Esophagus muscularis mucosa (tissue), 4 donors: Measurements from ENCODE around the gene GAL3ST3. TPM values are rescaled to one million over a fixed set of nuclear protein-coding genes. Genes with fewer than 3 reads are reported as not detected.
"Not testable (repeated sequence)": the region's sequence is repeated elsewhere in the genome, so short reads cannot be mapped to it uniquely, and the experiment has no call there.

Experiments used
- DNase-seq: peaks from one replicate; pipeline ENCODE4 v3.0.0-alpha.2; 2017; ENCODE audit errors: extremely low spot score
- H3K27ac ChIP-seq, 4 donors: fragments of 200-600 bp; sonication (generic); replicated peaks in 1 of 4; 1 replicate in 3 of 4; 2 replicates in 1 of 4; pipeline ENCODE4 v1.5.1; 2016 to 2019; ENCODE audit warnings: mild to moderate bottlenecking in 1 of 4
- H3K27me3 ChIP-seq, 4 donors: fragments of 200-600 bp; sonication (generic); one replicate each; pipeline versions ENCODE4 v1.5.1 to v1.6.0; 2016 to 2019
- H3K36me3 ChIP-seq, 4 donors: fragments of 200-600 bp; sonication (generic); one replicate each; pipeline ENCODE4 v1.5.1; 2016 to 2019
- H3K4me1 ChIP-seq, 4 donors: fragments of 200-600 bp; sonication (generic); one replicate each; pipeline ENCODE4 v1.5.1; 2016 to 2019
- H3K4me3 ChIP-seq, 4 donors: fragments of 200-600 bp; sonication (generic); 1 replicate in 2 of 4; 2 replicates in 2 of 4; pipeline ENCODE4 v1.5.1; 2016 to 2019; ENCODE audit warnings: mild to moderate bottlenecking in 4 of 4, moderate library complexity in 1 of 4
- H3K9me3 ChIP-seq, 4 donors: fragments of 200-600 bp; sonication (generic); 1 replicate in 3 of 4; 2 replicates in 1 of 4; pipeline ENCODE4 v1.5.1; 2016 to 2019
- CTCF ChIP-seq, 3 experiments: fragments of 200-600 bp in 2 of 3; fragments of 450-650 bp in 1 of 3; sonication (generic) in 2 of 3; IDR thresholded peaks; one replicate each; pipeline ENCODE4 v1.5.1; 2017 to 2019; ENCODE audit warnings: antibody characterized with exemption in 3 of 3, mild to moderate bottlenecking in 2 of 3, moderate library complexity in 1 of 3
- EP300 ChIP-seq: sonication (generic); formaldehyde crosslinking; IDR thresholded peaks from one replicate; pipeline ENCODE4 v1.6.1; 2017; ENCODE audit warnings: antibody characterized with exemption
- POLR2A ChIP-seq: fragments of 450-650 bp; IDR thresholded peaks from one replicate; pipeline ENCODE4 v1.6.1; 2017; ENCODE audit warnings: antibody characterized with exemption, moderate library complexity, mild to moderate bottlenecking, low read depth
- POLR2AphosphoS5 ChIP-seq, 2 donors: sonication (generic); formaldehyde crosslinking; IDR thresholded peaks; one replicate each; pipeline ENCODE4 v1.6.1; 2017; ENCODE audit warnings: antibody characterized with exemption in 2 of 2
- WGBS: methylation state at CpG from one replicate; pipeline ENCODE4 v1.1.5; 2018; 5-methylcytosine and 5-hydroxymethylcytosine counted together
- intact Hi-C: fragments of 100-400 bp; cut with DNase I; formaldehyde crosslinking; loops from one replicate; pipeline ENCODE4 v1.15.1; 2023
- total RNA-seq, 4 donors: library from RNA; depleted of rRNA; stranded (reverse); fragments of >200 nt; gene quantifications; one replicate each; pipeline versions ENCODE4 v1.1.0 to v1.2.1, GENCODE V29; 2016

The GAL3ST3 gene
- 1 to 10 TPM in 3 of 4 donors, under 1 TPM in 1; 0.83 to 7.4 (median 3.3) TPM for total RNA-seq

GRCh38 chr11:66048547-66049323 is at the start of gene GAL3ST3:
Gene GAL3ST3, minus strand, starts transcription at chr11:66049161. Its CDS starts 3,746 bp downstream, at chr11:66045415.
- Histone ChIP-seq H3K4me1 (peaks cover 33 to 66% (median 61%) of the 10 kb centered on the region in 4 donors), H3K9me3 (no peaks in the 10 kb centered on the region), H3K4me3 (peak within 1 kb of the TSS; percentile 22 to 51 (median 44)), H3K27me3 (peaks cover 0 to 18% (median 3%) of the 10 kb centered on the region in 4 donors), H3K27ac (peak within 1 kb of the TSS; percentile 69 to 81 (median 72)), H3K36me3 (peaks cover 0 to 4% (median 2%) of the 10 kb centered on the region in 4 donors)
- TF ChIP-seq EP300 (no peak), POLR2A (no peak), POLR2AphosphoS5 (IDR thresholded peaks at IDR 0.05) (no peak), CTCF (IDR thresholded peaks at IDR 0.05) (no peak)
- 21% methylated on average over 12 of the region's 39 CpGs for WGBS
- no peak for DNase-seq
- intact Hi-C loops, result no loop called here

- H3K4me3 ChIP-seq, intact Hi-C loops: not testable (repeated sequence)
Measured at GRCh38 chr11:66092125-66092524, 43.2 kb upstream of the GAL3ST3 start.

GRCh38 chr11:66090288-66090687 is 41.3 kb upstream of the GAL3ST3 start:
- Histone ChIP-seq H3K4me1 (peaks cover 0 to 7% (median 2%) of the 10 kb centered on the region in 4 donors), H3K27ac (no peak overlapping the region), H3K36me3 (no peaks in the 10 kb centered on the region), H3K9me3 (no peaks in the 10 kb centered on the region), H3K27me3 (no peaks in the 10 kb centered on the region), H3K4me3 (no peak overlapping the region)
- intact Hi-C loops, result no loop called here
- 98% methylated on average over 4 of the region's 4 CpGs for WGBS
- no peak for DNase-seq
- no peak for TF ChIP-seq CTCF (IDR thresholded peaks at IDR 0.05)
- TF ChIP-seq POLR2AphosphoS5 (IDR thresholded peaks at IDR 0.05), result no peak
- TF ChIP-seq EP300, result no peak
- no peak for TF ChIP-seq POLR2A

More at GRCh38 chr11:66092125-66092524, 43.2 kb upstream of the GAL3ST3 start:
- H3K27me3 ChIP-seq, H3K36me3 ChIP-seq, H3K4me1 ChIP-seq, H3K27ac ChIP-seq, H3K9me3 ChIP-seq, DNase-seq: not testable (repeated sequence)
- WGBS, result 100% methylated on average over 2 of the region's 2 CpGs

GRCh38 chr11:66089067-66089466 is 40.1 kb upstream of the GAL3ST3 start:
- no peak for DNase-seq
- intact Hi-C loops, result no loop called here
- Histone ChIP-seq H3K27ac (no peak overlapping the region), H3K4me3 (no peak overlapping the region), H3K9me3 (no peaks in the 10 kb centered on the region), H3K4me1 (peaks cover 9 to 19% (median 13%) of the 10 kb centered on the region in 4 donors), H3K27me3 (no peaks in the 10 kb centered on the region), H3K36me3 (no peaks in the 10 kb centered on the region)
- TF ChIP-seq CTCF (IDR thresholded peaks at IDR 0.05) (no peak), EP300 (no peak), POLR2A (no peak), POLR2AphosphoS5 (IDR thresholded peaks at IDR 0.05) (no peak)
- whole genome bisulfite sequencing, result 91% methylated on average over 3 of the region's 3 CpGs

GRCh38 chr11:66087148-66087908 is 38.4 kb upstream of the GAL3ST3 start:
- Histone ChIP-seq H3K27me3 (no peaks in the 10 kb centered on the region), H3K9me3 (no peaks in the 10 kb centered on the region), H3K27ac (no peak overlapping the region), H3K36me3 (no peaks in the 10 kb centered on the region), H3K4me1 (peaks cover 26 to 37% (median 30%) of the 10 kb centered on the region in 4 donors), H3K4me3 (no peak overlapping the region)
- 97% methylated on average over 8 of the region's 9 CpGs for WGBS
- TF ChIP-seq CTCF (IDR thresholded peaks at IDR 0.05) (no peak), EP300 (no peak), POLR2A (no peak), POLR2AphosphoS5 (IDR thresholded peaks at IDR 0.05) (no peak)
- DNase-seq, result no peak
- intact Hi-C loops, result no loop called here
